GM19328 (cell line): Measurements from ENCODE around the gene ESR1.
"Not testable (repeated sequence)": the region's sequence is repeated elsewhere in the genome, so short reads cannot be mapped to it uniquely, and the experiment has no call there.

Experiments
- ATAC-seq: cut with Tn5 transposase; IDR thresholded peaks from one replicate; pipeline ENCODE4 v1.9.1; 2021; ENCODE audit warnings: mild to moderate bottlenecking, moderate library complexity; ENCODE audit not compliant: unreplicated experiment

Gene ESR1

DNA sequence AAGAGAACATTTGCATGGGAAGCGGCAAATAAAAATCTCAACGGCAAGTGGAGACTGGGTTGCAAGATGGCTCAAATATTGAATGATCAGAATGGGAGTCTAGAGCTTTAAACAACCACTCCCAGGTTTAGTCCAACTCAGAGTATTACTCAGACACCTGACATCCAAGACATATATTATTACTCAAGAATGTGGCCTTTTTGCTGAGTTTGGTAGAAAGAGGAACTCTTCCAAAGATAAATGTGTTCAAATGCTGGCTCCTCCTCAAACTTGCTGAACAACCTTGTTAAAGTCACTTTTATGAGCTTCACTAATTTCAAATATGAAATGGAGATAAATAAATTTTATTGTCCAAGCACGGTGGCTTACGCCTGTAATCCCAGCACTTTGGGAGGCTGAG is 77.8 kb downstream of the ESR1 start:
- ATAC-seq: no peak

DNA sequence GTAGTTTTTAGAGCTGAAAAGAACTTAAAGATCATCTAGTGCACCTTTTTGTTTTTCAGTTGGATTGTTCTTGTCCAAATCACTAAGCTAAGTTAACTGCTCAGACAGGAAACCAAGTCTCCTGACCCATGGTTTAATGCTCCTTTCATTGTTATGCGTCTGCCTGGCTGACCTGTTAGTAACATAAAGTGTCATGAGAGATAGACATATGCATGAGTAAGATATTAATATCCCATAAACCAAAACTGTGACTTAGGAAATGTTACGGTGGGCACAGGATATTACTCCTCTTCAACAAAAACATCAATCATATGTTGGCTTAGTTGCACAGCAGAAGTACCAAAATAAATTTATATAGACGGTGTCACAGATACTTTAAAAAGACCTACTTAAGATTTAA is 84.0 kb downstream of the ESR1 start:
- no peak for ATAC-seq

DNA sequence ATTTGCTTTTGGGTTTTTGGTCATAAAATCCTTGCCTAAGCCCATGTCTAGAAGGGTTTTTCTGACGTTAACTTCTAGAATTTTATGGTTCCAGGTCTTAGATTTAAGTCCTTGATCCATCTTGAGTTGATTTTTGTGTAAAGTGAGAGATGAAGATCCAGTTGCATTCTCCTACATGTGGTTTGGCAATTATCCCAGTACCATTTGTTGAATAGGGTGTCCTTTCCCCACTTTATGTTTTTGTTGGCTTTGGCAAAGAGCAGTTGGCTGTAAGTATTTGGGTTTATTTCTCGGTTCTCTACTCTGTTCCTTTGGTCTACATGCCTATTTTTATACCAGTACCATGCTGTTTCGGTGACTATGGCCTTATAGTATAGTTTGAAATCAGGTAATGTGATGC is 86.9 kb downstream of the ESR1 start:
- not testable (repeated sequence) for ATAC-seq

DNA sequence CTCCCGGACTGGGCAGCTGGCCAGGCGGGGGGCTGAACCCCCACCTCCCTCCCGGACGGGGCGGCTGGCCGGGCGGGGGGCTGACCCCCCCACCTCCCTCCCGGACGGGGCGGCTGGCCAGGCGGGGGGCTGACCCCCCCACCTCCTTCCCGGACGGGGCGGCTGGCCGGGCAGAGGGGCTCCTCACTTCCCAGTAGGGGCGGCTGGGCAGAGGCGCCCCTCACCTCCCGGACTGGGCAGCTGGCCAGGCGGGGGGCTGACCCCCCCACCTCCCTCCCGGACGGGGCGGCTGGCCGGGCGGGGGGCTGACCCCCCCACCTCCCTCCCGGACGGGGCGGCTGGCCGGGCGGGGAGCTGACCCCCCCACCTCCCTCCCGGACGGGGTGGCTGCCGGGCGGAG is 91.7 kb downstream of the ESR1 start:
- not testable (repeated sequence) for ATAC-seq

DNA sequence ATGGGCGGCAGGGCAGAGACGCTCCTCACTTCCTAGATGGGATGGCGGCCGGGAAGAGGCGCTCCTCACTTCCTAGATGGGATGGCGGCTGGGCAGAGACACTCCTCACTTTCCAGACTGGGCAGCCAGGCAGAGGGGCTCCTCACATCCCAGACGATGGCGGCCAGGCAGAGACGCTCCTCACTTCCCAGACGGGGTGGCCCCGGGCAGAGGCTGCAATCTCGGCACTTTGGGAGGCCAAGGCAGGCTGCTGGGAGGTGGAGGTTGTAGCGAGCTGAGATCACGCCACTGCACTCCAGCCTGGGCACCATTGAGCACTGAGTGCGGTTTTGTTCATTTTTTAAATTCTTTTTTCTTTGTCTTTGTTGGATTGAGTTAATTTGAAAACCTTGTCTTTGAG is 92.3 kb downstream of the ESR1 start:
- ATAC-seq: not testable (repeated sequence)

DNA sequence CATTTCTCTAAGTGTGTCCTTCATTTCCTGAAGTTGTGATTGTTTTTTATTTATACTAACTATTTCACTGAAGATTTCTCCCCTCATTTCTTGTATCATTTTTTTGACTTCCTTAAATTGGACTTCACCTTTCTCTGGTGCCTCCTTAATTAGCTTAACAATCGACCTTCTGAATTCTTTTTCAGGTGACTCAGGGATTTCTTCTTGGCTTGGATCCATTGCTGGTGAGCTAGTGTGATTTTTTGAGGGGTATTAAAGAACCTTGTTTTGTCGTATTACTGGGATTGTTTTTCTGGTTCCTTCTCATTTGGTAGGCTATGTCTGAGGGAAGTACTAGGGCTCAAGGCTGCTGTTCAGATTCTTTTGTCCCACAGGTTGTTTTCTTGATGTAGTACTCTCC is 92.8 kb downstream of the ESR1 start:
- no peak for ATAC-seq

DNA sequence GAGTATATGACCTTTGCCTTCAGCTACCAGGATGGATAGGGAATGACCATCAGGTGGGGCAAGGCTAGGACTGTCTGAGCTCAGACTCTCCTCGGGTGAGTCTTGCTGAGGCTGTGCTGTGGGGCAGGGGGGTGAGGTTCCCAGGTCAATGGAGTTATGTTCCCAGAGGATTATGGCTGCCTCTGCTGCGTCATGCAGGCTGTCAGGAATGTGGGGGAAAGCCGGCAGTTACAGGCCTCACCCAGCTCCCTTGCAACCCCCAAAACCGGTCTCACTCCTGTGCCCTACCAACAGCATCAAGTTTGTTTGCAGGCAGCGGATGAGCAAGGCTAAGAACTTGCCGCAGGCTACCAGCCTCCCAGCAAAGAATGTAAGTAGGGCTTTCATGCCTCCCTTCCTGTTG is 93.5 kb downstream of the ESR1 start:
- no peak for ATAC-seq

DNA sequence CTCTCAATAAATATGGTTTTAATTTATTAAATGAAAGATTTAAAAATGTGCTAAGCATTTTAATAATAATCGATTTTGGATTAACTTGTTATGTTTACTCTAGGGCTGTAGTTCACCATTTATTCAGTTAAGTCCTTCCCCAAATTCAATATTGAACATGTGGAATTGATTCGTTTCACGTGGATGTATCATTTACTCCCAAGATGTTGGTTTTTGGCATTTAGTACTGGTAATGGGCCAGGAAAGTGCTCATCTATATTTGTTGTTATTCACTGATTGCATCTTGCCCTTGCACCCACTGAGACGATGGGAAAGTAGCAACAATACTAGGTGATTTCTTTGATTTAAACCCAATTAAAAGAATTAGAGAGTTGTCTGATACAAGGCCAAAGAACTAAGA is 97.1 kb downstream of the ESR1 start:
- no peak for ATAC-seq

DNA sequence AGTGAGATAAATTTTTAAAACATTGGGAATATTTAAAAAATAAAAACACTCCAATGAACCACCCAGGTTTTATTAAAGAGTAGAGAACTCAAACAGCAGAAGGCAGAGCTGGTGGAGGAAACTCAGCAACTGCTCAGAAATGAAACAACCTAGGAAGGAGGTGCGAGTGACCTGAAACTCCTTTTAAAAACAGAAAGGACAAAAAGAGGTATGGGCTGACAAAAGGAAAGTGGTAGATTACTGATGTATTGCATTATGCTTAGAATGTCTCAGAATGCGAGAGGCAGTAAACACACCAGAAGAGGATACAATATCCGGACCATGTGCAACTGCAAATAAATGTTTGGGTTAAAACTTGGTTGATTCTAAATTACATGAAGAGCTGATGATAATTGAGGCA is 97.6 kb downstream of the ESR1 start:
- no peak for ATAC-seq

DNA sequence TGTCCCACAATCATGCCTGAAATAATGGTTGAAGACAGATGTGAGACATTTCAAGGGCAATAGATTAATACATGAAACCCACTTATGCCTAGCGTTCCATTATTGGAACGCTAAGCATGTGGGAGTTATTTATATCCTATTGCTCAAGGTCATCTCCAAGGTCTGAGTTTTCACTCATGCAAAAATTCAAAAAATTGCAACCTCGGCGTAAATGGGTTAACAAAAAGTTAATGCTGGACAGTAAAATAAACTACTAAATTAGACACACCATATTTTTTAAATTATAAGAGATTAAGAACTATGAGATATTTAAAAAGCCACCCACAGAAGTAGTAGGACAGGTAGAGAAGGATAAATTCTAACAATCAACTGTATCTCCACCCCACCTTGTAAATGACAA is 98.4 kb downstream of the ESR1 start:
- no peak for ATAC-seq

DNA sequence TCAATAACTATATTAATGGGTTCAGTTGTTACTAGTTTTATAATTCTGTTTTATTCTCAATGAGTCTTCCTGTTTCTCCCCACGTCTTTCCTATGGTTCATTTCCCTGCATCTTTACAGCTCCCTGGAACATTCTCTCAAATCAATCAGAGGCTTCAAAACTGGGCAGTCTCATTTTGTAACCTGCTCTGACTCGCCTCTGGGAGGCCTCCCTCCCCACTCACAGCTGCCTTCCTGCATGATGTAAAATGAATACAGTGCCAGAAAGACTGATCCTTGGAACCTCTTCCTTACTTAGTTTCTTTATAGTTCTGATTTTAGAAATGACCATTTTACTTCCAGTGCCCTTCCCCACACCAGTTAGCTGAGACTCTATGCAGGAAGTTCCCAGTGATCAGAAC is 103.9 kb downstream of the ESR1 start:
- no peak for ATAC-seq

DNA sequence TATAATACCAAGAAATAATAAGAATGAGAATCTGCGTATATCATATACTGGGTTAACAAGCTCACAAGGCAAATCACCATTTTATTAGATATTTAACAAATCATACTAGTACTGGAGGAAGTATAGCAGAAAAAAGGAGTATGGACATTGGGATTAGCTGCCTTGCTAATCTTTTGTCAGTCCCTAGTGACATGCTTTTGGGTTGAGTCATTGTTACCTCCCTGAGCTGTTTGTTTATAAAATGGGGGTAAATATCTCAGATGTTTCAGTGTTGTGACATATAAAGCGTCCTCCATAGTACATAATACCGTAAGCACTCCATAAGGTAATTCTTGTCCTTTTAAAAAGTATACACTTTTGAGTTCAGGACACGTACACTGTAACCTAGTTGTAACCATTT is 107.0 kb downstream of the ESR1 start:
- no peak for ATAC-seq

DNA sequence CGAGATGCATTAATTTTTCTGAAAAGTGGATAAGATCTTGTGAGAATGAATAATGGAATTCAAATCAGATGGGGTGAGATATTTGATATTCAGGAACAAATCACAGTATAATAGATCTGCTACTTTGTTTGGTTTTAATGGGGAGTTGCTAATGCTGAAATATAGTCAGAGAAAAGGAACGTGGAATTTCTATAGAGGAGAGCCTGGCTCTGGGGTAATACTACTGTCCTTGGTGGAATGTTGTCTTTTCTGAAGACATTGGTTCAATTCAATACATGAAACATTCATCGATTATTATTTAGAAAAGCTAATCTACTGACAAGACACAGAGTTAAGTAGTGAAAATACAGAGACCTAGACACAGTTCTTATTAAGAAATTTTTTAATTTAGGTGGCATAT is 108.6 kb downstream of the ESR1 start:
- no peak for ATAC-seq

DNA sequence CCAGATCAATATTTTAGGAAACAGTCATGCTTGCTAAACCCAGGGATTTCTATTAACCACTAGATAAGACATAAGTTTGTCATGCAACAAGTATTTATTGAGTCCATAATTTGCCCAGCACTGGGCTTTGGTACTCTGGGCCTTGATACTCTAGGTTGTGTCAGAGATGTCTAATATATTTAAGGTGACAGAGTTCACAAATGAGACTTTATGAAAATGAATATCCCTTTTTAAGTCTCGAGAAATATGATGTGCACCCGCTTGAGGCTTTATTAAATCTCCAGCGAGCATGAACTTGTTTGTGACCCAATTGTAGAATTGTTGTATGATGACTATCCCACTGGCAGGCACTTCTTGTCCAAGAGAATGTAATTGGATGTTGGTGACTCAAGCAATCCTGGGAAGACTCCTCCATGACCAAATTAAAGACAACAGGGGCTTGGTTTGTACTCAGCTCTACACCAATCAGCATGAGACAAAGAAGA is 109.2 kb downstream of the ESR1 start:
- no peak for ATAC-seq

DNA sequence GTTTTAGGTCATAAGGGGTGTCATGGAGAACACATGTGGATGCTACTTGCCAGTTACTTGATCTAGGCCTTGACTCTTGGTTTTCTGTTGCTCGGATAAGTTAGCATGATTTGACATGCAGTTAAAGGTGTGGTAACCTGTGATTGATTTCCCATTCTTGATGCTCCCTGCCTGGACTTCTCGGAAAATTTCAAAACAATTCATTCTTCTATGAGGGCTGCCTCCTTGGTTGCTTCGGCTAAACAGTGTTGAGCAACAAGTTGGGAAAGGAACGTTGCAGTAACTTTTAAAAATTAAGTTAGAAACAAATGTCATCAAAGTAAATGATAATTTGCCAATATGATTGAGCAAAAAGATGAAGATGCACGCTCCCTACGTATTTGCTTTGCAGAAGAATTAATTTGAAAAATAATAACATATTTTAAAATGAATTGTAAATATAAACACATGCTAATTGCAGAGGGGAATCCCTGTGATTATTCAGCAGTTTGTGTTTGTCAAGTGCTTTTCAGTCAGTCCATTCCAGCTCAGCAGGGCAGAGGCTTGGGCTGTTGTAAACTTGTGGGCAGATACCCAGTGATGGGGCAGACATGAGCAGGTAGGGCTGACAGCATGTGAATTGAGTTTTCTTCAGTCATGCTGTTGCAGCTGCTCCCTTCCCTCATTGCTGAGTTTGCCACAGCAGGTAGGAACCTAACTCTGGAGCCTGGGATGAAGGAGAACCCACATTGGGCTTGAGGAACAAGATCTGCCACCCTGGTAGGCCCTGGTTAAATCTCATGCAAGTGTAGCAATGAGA is 110.2 kb downstream of the ESR1 start:
- ATAC-seq: no peak

DNA sequence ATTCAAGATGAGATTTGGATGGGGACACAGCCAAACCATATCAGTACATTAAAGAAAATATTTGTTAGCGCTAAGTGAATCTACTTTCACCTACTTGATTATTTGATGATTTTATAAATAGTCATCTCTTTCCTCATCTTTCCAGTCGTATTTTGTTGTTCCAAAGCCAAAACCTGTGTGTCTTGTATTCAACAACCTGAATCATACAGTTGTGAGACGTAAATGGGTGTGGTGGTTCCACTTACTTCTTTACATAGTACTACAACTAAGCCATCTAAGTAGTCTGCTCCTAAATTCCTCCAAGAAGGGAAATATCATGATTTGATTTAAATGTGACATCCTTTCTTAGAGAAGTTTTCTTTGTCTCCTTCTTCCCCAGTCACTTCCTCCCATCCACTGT is 132.8 kb downstream of the ESR1 start:
- no peak for ATAC-seq

DNA sequence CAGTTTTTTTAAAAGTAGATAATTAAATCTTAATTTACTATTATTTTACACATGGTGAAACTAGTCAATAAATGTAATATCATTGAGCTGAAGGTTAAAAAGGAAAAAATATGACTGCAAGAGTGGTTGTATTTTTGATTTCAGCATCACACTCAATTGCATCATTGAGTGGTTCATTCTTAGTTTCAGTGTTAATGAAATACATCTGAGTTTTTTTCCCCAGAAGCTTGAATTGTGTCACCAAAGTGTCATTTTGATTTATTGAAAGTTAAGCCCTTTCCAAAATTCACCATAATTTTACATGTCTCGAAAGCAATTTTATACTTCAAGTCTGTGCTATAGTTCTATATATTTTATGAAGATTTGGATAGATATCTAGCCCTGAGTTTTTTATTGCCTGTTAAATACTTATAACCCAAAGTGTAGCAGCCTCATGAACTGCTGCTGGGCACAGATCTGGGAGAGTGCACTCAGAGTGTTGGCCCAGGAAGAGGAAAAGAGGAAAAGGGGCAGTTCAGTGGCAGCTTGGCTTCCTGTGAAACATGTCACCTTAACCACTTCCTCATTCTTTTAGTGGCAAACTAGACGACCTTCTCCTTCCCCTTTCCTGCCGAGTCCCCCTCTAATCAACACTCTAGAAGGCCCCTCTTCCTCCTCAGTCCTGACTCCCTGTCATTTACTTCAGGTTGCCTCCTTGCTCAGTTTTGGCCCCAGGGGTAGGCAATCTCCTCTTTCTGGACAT is 140.7 kb downstream of the ESR1 start:
- no peak for ATAC-seq

DNA sequence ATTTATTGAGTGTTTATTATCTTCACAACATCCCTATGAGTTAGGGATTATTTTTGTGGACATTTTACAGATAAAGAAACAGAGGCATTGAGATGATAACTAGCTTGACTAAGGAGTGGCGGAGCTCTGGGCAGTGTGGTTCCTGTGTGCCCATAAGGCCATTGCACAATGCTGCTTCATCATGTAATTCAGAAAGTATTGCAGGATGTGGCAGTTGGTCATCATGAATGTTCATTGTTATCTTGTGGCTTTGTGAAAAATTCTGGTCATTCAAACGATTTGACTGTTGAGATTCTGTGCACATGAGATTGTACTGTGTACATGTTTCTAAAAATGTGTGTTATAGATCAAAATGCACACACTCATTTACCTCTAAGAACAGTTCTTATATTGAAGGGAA is 150.8 kb downstream of the ESR1 start:
- no peak for ATAC-seq

DNA sequence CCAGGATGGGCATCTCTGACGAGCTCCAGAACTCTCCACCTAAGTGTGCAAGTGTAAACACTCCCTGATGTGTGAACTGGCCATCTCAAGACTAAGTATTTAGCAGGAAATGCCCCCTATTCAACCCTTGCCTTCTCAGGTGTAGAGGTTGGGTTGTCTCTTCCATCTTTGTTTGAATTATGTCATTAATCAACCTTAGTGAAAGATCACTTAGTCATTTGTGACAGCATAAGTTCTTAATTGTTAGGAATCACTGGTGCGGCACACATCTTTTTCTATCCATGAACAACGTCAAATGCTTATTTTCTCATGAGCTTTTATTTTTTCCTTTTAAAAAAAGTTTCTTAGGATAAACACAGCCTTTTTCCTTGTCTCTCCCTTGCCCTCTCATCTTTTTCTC is 151.6 kb downstream of the ESR1 start:
- no peak for ATAC-seq

DNA sequence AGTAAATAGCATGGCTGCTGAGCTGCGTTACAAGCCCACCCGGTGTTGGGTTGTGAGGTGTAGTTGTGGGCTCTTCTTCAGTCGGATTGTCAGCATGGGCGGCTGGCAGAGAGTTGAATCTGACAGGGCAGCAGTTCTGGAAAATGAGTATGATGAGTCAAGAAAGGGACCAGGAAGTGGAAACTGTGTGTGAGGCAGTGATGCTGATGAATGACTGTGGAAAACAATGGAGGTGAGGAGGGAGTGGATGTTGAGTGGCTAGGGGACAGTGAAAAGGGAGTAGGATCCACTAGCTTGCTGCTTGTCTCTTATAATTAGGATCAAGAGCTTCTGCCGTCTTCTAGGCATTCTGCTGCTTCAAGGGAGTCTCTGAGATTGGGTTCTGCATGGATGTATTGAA is 154.3 kb downstream of the ESR1 start:
- no peak for ATAC-seq

DNA sequence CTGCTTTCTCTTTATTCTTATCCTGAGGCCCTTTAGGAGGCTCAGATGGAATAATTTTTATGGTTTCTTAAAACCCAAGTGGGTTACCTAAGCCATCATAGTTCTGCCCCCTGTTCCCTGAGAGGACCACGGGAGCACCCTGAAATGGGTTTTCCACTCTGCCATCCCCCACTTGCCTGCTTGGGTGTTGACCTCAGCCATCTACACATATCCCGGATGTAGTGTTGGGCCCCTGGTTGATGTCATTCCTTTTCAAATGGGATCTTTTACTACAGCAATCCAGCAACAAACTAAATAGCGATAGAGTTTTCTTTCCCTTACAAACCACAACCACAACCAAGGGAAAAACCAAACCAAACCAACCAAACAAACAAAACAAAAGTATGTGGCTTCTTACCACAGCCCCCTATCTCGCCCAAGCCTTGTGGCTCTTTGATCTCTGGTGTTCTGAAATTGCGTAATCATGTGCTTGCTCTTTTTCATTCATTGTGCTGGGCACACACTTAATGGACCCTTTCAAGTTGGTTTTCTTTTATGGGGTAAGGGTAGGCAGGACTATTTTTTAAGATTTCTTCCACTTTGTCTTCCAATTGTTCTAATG is 154.9 kb downstream of the ESR1 start:
- ATAC-seq: no peak

DNA sequence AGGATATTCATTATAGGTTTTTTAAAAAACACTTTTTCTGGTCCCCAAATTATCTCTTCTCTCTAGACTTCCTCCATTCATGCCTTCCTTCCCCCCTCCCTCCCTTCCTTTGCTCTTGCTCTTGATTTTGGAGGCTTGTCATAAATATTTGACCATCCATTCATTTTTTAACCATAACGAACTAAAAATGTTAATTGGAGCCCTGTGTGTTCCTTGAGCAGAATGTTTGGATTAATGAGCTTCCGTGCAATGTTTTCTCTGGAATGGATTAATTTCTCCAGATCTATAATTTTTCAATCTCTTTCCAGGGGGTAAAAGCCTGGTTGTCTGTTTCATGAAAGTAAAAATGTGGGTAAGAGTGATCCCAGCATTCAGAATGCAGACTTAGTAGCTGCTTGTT is 155.5 kb downstream of the ESR1 start:
- ATAC-seq: no peak
